Brain microvascular endothelial cell (primary cell): ENCODE measurements around the gene ISG20.
A peak's percentile ranks its signal among the peaks of the same experiment; 100 is the strongest.

Source experiments
- DNase-seq: peaks from one replicate; pipeline ENCODE4 v3.0.0-alpha.2; 2020
- H3K27ac ChIP-seq: fragments of 250-450 bp; sonication (Bioruptor Pico); 2 replicates; pipeline ENCODE4 v1.5.1; 2020; ENCODE audit warnings: mild to moderate bottlenecking, moderate library complexity
- H3K27me3 ChIP-seq: fragments of 250-450 bp; sonication (Bioruptor Pico); replicated peaks from 2 replicates; pipeline ENCODE4 v1.5.1; 2020; ENCODE audit warnings: mild to moderate bottlenecking
- H3K36me3 ChIP-seq: fragments of 250-450 bp; sonication (Bioruptor Pico); replicated peaks from 2 replicates; pipeline ENCODE4 v1.5.1; 2020; ENCODE audit warnings: mild to moderate bottlenecking
- H3K4me3 ChIP-seq: 2 replicates; pipeline ENCODE4 v1.5.1; 2011; ENCODE audit warnings: low read depth, mild to moderate bottlenecking, control low read depth, low read length, moderate library complexity
- CTCF ChIP-seq: IDR thresholded peaks from 2 replicates; pipeline ENCODE4 v1.5.1; 2011; ENCODE audit warnings: low read depth, mild to moderate bottlenecking, moderate library complexity, low read length, control low read depth, inconsistent platforms; ENCODE audit errors: missing control alignments
- in situ Hi-C: cut with HindIII; loops from 2 replicates; pipeline ENCODE4 v1.10.0; 2017; ENCODE audit warnings: low sequenced_read_pairs, low pct_ligation_motif_present

Gene ISG20

GRCh38 chr15:88655800-88656488 lies 17.1 kb downstream of the ISG20 start:
- in situ Hi-C loops, result loop anchor here (25.0 kb wide), 1 partner anchor 156 kb away; the partner anchor contains the start of gene ACAN
- no peaks in the 10 kb centered on the region for H3K27me3 ChIP-seq
- H3K4me3 ChIP-seq, result no peak overlapping the region
- H3K27ac ChIP-seq, result no peak overlapping the region
- DNase-seq, result no peak
- TF ChIP-seq CTCF, result peak; percentile 10
- H3K36me3 ChIP-seq, result no peaks in the 10 kb centered on the region

- no peaks in the 10 kb centered on the region for H3K27me3 ChIP-seq
- no peaks in the 10 kb centered on the region for H3K36me3 ChIP-seq
- H3K4me3 ChIP-seq, result no peak overlapping the region
- in situ Hi-C loops, result loop anchor here (25.0 kb wide), 1 partner anchor 156 kb away; the partner anchor contains the start of gene ACAN
- no peak for DNase-seq
- H3K27ac ChIP-seq, result no peak overlapping the region
- no peak for TF ChIP-seq CTCF
Measured at GRCh38 chr15:88656760-88657221, 18.0 kb downstream of the ISG20 start.

- in situ Hi-C loops, result loop anchor here (25.0 kb wide), 1 partner anchor 155 kb away; the partner anchor contains the start of gene ACAN
- no peak overlapping the region for H3K27ac ChIP-seq
- peak; percentile 95 for TF ChIP-seq CTCF
- H3K36me3 ChIP-seq, result no peaks in the 10 kb centered on the region
- no peak for DNase-seq
- H3K4me3 ChIP-seq, result no peak overlapping the region
- no peaks in the 10 kb centered on the region for H3K27me3 ChIP-seq
Measured at GRCh38 chr15:88657326-88658069, 18.7 kb downstream of the ISG20 start.

- Histone ChIP-seq H3K27ac (no peak overlapping the region), H3K36me3 (no peaks in the 10 kb centered on the region), H3K4me3 (no peak overlapping the region), H3K27me3 (no peaks in the 10 kb centered on the region)
- no peak for TF ChIP-seq CTCF
- no peak for DNase-seq
- in situ Hi-C loops, result loop anchor here (25.0 kb wide), 1 partner anchor 154 kb away; the partner anchor contains the start of gene ACAN
Measured at GRCh38 chr15:88658070-88658965, 19.5 kb downstream of the ISG20 start.
